Activated CD8-positive, alpha-beta memory T cell treated with anti-CD3 and anti-CD28 coated beads, Interleukin-2, amount 50 U/mL, for 4 hours (primary cell): ENCODE data around the gene MAD1L1.

Source experiments
- DNase-seq: peaks from one replicate; pipeline ENCODE4 v3.0.0-alpha.2; 2020

The MAD1L1 gene

DNA sequence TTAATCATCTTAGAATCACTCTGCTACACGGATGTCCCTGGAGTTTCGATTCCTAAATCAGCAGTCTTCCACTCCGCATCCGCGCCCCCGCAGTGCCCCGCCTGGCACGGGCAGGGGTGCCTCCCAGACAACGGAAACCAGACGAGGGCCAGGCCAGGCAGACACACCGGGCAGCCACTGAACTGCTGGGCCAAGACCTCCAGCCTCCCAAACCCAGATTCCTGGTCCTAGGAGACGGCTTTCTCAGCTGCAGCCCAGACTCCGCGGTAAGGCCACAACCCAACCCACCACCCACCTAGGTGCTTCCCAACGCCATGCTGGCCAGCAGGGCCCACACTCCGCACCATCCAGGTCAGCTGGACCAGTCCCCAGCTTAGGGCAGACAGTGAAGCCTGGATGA is 33.2 kb downstream of the MAD1L1 start:
- DNase-seq, result no peak

DNA sequence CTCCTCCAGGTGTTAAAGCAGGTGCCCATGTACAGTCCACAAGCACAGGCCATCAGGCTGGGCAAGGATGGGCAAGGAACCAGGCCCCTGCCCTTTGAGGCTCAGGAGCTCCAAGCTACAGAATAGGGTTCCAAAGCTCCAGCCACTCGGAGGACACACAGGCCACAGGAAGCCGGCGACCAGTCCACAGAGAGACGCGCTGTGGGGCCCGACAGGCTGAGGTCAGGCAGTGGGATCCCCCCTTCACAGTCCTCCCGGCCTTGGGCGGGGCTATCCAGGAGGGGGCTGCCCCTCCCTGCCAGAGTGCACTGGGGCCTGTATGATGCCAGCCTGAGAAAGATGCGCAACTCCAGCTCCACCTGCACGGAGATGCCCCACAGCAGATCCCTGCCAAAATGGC is 34.0 kb downstream of the MAD1L1 start:
- no peak for DNase-seq

DNA sequence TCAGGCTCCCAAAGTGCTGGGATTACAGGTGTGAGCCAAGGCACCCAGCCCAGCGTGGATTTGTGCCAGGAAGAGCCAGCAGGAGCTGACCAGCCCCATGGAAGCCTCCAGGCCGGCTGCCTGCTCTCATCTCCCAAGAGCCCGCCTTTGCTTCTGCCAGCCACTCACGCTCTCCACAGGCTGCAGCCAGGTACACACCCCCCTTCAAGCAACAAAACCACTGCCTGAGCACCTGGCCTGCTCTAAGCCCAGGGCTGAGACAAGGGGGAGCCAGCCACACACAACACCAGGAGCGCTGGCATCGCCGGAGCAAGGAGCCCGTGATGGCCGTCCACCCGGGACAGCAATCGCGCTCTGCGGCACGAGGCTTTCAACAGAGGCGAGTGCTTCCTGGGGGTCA is 34.5 kb downstream of the MAD1L1 start:
- DNase-seq, result no peak

- no peak for DNase-seq
Observed at GRCh38 chr7:2197436-2198155, 35.1 kb downstream of the MAD1L1 start.

GRCh38 chr7:2196381-2197378 is 36.1 kb downstream of the MAD1L1 start:
- DNase-seq, result no peak

DNA sequence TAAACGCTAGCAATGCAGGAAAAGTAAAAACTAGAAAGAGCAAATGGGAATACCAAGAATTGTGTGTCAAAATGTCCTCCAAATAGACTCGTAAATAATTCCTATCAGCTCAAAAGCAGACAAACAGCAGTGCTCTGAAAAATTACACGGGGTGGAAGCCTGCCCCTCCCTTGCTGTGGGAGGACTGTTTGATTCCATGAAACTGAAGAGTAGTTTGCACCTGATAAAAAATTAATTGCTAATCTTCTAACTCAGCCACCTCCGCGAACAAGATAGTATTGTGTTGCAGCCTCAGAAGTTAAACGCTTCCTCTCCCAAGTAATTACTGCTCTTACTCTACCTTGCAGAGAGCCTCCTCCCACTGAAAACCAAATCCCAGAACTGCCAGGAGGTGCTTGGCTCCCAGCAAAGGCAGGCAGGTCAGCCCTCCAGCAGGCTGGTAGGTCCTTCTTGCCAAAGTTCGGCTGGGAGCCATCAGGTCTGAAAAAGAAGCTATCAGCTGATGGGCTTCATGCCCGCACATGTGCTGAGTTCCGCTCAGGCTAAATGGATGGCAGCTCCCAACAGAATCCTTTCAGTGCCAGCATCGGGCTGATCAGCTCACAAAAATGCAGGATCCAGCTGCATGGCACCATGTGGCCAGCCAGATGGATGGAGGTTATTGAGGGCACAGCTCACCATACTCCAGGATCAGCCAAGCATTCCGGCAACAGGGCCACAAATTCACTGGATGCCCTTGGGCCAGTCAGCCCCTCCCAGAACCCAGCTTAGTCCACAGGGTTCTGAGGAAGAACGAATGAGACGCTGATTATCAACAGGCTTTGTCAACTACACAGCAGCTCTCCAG is 37.1 kb downstream of the MAD1L1 start:
- DNase-seq, result no peak

GRCh38 chr7:2193575-2194305 is 39.0 kb downstream of the MAD1L1 start:
- no peak for DNase-seq

- DNase-seq, result no peak
Observed at GRCh38 chr7:2192831-2193534, 39.8 kb downstream of the MAD1L1 start.

- no peak for DNase-seq
Observed at GRCh38 chr7:2191016-2191415, 41.7 kb downstream of the MAD1L1 start.

DNA sequence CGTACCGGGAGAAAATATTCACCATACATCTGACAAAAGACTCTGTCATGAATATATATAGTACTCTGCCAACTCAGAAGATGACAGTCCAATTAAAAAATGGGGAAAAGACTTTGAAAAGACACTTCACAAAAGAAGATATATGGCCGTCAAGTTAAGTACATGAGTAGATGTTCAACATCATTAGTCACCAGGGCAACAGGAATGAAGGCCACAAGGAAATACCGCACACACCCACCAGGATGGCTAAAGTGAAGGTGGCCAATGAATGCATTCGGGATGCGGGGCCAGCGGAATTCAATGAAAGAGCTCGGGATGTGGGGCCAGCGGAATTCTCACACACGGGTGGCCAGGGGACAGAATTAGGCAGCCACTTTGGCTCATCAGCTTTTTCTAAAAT is 42.2 kb downstream of the MAD1L1 start:
- DNase-seq, result no peak

DNA sequence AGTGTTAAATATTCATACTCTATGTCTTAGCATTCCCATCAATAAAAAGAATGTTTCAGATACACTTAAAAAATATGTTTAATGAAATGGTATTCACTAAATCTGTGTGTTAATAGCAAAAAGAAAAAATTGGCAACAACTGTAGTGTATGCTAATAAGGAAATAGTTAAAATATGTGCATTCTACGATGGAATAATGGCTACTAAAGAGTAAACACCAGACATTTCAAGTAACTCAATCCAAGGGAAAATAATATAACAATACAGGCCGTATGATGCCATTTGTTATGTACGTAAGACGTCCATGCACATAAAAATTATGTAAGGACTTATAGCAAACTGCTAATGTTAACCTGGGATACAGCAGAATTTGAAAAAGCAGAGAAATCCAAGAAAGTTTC is 46.6 kb downstream of the MAD1L1 start:
- no peak for DNase-seq

DNA sequence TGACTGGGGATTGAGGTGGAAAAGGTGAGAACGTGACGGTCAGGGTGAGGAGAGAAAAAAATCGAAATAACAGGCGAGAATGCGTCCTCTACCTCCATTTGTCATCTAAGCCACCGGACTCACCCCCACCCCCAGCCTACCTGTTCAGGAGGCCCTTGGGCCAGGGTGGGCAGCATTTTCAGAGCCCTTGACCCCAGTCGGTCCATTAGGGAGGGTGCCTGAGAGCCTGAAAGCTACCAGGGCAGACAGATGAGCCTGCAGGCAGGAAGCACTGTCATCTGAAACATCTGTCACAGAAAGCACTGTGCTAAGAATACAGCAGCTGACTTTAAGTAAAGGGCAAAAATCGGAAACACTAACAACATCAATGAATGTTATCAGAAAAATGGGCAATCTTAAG is 47.0 kb downstream of the MAD1L1 start:
- no peak for DNase-seq

GRCh38 chr7:2182461-2182860 is 50.3 kb downstream of the MAD1L1 start:
- no peak for DNase-seq

GRCh38 chr7:2181077-2181854 is 51.5 kb downstream of the MAD1L1 start:
- DNase-seq, result no peak

DNA sequence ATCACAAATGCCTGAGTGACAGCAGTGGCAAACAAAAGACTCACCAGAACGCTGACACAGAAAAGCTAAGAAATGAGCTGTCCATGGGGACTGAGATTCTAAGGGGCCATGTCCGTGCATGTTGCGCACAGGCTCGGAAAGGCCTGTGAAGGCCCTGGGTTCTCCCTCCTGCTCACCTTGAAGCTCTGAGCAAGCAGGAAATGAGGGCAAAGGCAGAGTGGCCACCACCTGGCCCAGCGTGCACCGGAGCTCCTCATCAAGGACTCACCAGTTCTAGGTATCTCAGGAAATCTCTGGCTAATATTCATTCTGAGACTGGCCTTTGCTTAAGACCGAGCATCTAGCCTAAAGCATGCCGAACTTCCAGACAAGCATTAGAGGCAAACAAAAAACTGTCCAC is 52.7 kb downstream of the MAD1L1 start:
- no peak for DNase-seq

DNA sequence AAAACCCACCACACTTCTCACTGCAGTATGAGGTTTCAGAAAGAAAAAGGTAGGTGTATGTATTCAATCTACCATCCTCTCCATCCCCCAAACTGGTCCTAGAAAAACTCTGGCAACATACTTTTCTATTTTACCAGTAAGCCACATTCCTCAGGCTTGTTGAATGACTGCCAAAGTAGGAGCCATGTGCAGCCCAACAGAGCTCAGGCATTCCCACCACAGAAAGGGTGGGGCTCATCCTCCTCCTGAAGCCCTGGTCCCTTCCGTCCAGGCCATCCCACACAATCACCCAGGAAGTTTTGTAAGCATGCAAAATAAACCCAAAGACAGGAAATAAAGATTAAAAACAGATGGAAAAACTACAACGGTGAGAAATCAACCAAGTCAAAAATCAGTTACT is 57.2 kb downstream of the MAD1L1 start:
- no peak for DNase-seq

DNA sequence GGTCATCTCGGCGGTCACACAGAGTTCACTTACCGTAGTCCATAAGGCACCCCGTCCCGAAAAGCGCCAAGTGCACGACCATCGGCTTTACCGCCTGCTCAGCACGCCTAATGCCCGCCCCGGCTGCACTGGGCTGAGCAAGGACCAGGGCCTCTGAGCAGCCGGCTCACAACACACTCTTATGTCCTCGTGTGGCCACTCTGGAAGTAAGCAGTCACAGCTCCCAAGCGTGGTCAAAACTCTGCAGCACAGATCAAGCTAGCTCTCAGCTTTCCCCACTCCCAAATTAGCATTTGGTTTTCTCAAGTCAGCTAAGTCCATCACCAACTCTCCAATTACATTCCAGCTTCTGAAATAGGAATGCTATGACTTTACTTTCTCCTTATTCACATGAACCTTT is 57.7 kb downstream of the MAD1L1 start:
- no peak for DNase-seq

- no peak for DNase-seq
Observed at GRCh38 chr7:2173189-2173827, 59.4 kb downstream of the MAD1L1 start.

- no peak for DNase-seq
Observed at GRCh38 chr7:2172311-2173188, 60.2 kb downstream of the MAD1L1 start.
